Activated naive CD8-positive, alpha-beta T cell (primary cell): Measurements from ENCODE around the gene JCAD.

ENCODE experiments used
- H3K27ac Mint-ChIP-seq: one replicate; pipeline ENCODE4 v1.8.0; 2021; ENCODE audit warnings: mixed read lengths
- H3K27me3 Mint-ChIP-seq: one replicate; pipeline ENCODE4 v1.8.0; 2021; ENCODE audit warnings: mixed read lengths
- H3K36me3 Mint-ChIP-seq: one replicate; pipeline ENCODE4 v1.8.0; 2021; ENCODE audit warnings: mixed read lengths
- H3K4me1 Mint-ChIP-seq: one replicate; pipeline ENCODE4 v1.8.0; 2021; ENCODE audit warnings: low read depth, mixed read lengths
- H3K4me3 Mint-ChIP-seq: one replicate; pipeline ENCODE4 v1.8.0; 2021; ENCODE audit warnings: mild to moderate bottlenecking, mixed read lengths
- H3K9me3 Mint-ChIP-seq: one replicate; pipeline ENCODE4 v1.8.0; 2021; ENCODE audit warnings: low read depth, mixed read lengths

Gene JCAD

DNA sequence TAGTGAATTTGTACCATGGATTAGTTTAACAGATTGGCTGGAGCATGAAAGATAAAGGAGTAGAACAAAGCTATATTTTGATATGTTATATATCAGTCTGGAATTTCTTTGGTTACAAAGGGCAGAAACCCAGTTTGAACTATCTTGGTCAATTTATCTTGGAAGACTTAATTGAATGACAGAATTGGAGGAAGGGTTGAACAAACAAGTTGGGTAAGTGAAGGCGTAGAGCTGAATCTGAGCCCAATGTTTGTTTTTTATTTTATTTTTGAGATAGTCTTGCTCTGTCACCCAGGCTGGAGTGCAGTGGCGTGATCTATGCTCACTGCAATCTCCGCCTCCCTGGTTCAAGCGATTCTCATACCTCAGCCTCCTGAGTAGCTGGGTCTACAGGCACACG, 21.8 kb upstream of the JCAD start:
- Mint-ChIP-seq H3K4me3 (no peak overlapping the region), H3K36me3 (no peaks in the 10 kb centered on the region)

DNA sequence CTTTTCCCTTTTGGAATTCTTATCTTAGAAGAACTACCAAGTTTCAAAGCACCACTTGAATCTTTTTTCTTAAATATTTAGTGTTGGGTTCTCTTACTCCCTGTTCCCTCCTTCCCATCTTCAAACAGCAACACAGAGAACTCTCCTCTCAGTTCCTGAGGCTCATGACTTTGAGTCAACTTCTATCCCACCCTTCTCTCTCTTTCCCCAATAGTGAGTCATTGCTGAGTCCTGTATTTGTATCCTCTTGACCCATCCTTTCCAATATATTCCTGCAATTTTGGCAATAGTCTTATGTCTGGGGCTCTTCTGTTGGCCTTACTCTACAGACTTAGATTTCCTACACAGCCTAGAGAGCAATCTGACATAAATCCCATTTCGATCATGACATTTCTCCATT, 20.8 kb upstream of the JCAD start:
- peaks cover 48% of the 10 kb centered on the region for H3K27me3 Mint-ChIP-seq
- H3K9me3 Mint-ChIP-seq, result no peaks in the 10 kb centered on the region
- H3K4me1 Mint-ChIP-seq, result no peaks in the 10 kb centered on the region
- no peak overlapping the region for H3K27ac Mint-ChIP-seq
- H3K36me3 Mint-ChIP-seq, result no peaks in the 10 kb centered on the region
- no peak overlapping the region for H3K4me3 Mint-ChIP-seq

More for the DNA sequence above, 21.8 kb upstream of the JCAD start:
- Mint-ChIP-seq H3K27ac (no peak overlapping the region), H3K9me3 (no peaks in the 10 kb centered on the region), H3K4me1 (no peaks in the 10 kb centered on the region), H3K27me3 (peaks cover 42% of the 10 kb centered on the region)

DNA sequence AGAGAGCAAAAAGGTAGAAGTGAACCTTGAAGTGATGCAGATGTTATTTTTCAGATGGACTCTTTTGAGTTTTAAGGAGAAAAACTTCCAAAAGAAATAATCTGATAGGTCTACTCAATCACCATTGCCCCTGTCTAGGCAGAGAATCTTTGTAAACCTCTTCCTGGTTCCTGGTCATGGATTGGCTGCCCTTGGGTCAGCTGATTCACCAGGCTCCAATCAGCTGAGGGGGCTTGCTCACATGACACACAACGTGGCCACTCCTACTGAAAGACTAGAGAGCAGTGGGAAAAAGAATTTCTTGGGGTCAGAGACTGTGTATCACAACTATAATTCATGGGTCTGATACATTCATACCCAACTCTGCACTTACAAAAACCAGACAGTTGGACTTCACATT, 20.0 kb upstream of the JCAD start:
- Mint-ChIP-seq H3K4me3 (no peak overlapping the region), H3K9me3 (no peaks in the 10 kb centered on the region), H3K36me3 (no peaks in the 10 kb centered on the region), H3K27me3 (peaks cover 44% of the 10 kb centered on the region), H3K4me1 (no peaks in the 10 kb centered on the region), H3K27ac (no peak overlapping the region)

DNA sequence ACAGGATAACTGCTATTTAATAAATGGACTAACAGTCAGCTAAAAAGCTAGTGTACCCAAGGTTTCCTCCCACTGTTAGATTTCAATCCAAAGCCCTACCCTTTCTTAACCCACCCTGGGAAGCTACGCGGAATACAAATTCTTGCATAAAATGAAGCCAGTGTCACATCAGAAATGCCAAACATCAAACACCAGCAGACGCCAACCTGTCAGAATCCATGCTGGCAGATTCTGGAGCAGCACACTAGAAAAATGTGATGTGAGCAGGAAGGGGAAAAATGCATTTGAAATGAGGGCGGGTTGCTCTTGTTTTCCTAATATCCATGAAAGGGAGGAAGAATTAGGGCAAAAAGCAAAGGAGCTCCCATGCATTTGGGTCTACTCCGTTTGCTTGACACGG, 16.1 kb upstream of the JCAD start:
- no peak overlapping the region for H3K4me3 Mint-ChIP-seq
- no peaks in the 10 kb centered on the region for H3K9me3 Mint-ChIP-seq
- no peak overlapping the region for H3K27ac Mint-ChIP-seq
- no peaks in the 10 kb centered on the region for H3K36me3 Mint-ChIP-seq
- peaks cover 46% of the 10 kb centered on the region for H3K27me3 Mint-ChIP-seq
- no peaks in the 10 kb centered on the region for H3K4me1 Mint-ChIP-seq

DNA sequence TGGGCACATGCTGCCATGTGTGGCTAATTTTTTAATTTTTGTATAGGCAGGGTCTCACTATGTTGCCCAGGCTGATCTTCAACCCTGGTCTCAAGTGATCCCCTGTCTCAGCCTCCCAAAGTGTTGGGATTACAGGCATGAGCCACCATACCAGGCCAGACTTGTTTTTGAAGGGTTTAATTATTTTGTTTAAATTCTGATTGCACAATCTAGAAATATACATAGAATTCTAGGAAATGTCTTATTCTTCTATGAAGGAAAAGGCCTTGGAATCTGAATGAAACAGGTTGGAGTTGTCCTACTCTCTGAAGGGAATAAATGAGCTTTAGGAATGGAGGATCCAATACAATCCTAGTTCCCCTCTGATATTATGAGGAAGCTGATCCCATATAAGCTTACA, 15.5 kb upstream of the JCAD start:
- Mint-ChIP-seq H3K36me3 (no peaks in the 10 kb centered on the region), H3K4me1 (no peaks in the 10 kb centered on the region), H3K9me3 (no peaks in the 10 kb centered on the region), H3K27me3 (peaks cover 42% of the 10 kb centered on the region), H3K27ac (no peak overlapping the region), H3K4me3 (no peak overlapping the region)

DNA sequence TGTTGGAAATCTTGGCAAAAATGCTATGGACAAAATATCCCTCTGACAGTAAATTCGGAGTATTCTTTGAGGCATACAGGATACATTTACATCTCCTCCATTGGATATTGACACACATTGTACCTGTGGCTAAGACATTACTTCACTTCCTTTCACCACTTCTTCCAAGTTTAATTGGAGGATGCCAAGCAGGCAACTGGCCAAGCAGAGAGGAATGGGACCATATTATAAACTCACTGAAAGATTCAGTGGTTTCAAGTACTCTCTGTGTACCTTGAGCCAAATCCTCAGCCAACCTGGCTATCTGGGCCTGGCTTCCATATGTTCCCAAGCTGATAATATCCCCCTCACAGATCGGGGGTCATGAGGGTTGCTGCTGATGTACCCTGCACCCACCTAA, 14.7 kb upstream of the JCAD start:
- Mint-ChIP-seq H3K27me3 (peaks cover 39% of the 10 kb centered on the region), H3K4me1 (no peaks in the 10 kb centered on the region), H3K36me3 (no peaks in the 10 kb centered on the region), H3K9me3 (no peaks in the 10 kb centered on the region), H3K4me3 (no peak overlapping the region), H3K27ac (no peak overlapping the region)

DNA sequence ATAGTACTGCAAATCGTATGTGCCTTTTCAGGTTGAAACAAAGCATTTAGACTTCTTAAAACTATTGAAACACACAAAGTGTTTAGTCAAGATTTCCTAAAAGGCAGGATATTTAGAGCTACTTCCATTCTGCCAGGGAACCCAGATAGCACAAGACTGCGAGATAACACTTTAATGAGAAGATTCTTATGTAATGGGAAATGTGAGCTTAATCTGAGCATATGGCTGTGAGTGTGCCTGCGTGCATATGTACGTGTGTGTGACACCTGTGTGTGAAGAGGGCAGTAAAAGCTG, 14.3 kb upstream of the JCAD start:
- no peaks in the 10 kb centered on the region for H3K36me3 Mint-ChIP-seq

DNA sequence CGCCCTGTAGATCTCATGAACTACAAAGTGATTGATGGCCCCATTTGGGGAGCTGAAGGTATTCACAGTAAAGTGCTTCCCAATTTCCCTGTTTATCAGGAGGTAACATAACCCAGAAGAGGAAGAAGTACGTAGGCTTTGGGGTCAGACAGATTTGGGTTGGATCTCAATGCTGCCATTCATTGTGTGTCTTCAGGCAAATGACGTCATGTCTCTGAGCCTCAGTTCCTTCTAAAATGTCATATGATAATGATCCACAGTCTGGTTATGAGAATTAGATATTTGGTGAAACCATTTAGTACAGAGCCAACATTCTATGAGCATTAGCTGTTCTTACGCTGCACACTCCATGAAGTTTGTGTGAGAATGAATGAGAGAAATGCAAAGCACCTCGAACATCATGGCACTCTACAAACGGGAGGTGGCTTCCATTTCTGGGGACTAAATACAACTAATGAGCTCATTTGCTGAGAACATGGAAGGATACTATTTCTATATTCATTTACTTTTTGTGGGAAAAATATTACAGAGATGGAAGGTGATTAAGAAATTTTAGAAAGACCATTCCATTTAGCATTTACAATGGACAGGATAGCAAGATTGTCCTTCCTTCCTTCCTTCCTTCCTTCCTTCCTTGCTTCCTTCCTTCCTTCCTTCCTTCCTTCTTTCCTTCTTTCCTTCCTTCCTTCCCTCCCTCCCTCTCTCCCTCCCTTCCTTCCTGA, 13.8 kb upstream of the JCAD start:
- no peaks in the 10 kb centered on the region for H3K4me1 Mint-ChIP-seq
- no peaks in the 10 kb centered on the region for H3K36me3 Mint-ChIP-seq
- no peak overlapping the region for H3K4me3 Mint-ChIP-seq
- H3K9me3 Mint-ChIP-seq, result no peaks in the 10 kb centered on the region
- no peak overlapping the region for H3K27ac Mint-ChIP-seq
- H3K27me3 Mint-ChIP-seq, result peaks cover 33% of the 10 kb centered on the region

More for the DNA sequence above, 14.3 kb upstream of the JCAD start:
- Mint-ChIP-seq H3K4me3 (no peak overlapping the region), H3K27ac (no peak overlapping the region), H3K9me3 (no peaks in the 10 kb centered on the region), H3K27me3 (peaks cover 38% of the 10 kb centered on the region), H3K4me1 (no peaks in the 10 kb centered on the region)

DNA sequence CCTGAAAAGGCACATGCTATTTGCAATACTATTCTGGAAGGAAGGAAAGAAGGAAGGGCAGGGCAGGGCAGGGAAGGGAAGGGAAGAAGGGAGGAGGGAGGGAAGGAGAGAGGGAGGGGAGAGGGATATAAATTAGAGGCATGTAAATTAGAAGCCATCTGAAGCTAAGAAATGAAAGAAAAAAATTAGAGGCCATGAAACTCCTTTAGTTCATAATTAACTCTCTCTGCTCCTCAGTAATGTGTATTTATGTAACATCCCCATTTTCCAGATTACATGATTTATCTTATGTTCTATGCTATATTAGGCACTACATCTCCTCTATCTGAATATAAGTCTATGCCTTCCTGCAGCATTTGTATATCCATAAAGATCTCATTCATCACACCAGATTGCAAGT, 12.7 kb upstream of the JCAD start:
- no peaks in the 10 kb centered on the region for H3K9me3 Mint-ChIP-seq
- no peaks in the 10 kb centered on the region for H3K36me3 Mint-ChIP-seq
- H3K27ac Mint-ChIP-seq, result no peak overlapping the region
- H3K4me3 Mint-ChIP-seq, result no peak overlapping the region
- H3K27me3 Mint-ChIP-seq, result peaks cover 27% of the 10 kb centered on the region
- H3K4me1 Mint-ChIP-seq, result no peaks in the 10 kb centered on the region

DNA sequence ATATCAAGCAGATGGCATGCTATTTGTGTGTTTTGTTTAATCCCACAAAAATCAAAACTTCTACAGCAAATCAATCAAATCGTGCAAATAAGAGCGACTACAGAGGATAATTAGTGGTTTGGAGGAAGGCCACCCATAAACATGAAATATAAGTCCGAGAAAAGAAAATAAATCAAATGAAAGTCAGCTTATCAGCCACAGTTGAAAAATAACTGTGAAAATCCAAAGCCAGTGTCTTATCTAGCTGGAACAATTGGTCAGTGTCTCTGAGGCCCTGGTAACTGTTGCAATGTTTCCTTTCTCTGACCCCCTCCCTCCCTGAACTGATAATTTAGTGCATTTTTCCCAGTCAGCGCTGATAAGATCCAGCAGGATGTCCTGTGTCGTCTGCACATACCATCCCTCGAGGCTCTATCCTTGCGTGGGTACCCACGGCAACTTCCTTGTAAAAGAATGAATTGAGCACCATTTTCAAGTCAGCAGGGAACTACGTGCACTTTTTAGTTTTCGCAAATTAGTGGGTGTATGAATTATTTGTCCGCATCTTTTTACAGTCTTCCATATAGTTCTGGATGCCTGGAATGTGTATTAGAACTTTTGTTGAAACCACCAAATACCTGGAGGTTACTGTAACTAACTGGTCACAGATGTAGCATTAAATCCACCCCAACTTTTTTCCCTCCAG, 10.8 kb upstream of the JCAD start:
- no peak overlapping the region for H3K4me3 Mint-ChIP-seq
- H3K27ac Mint-ChIP-seq, result no peak overlapping the region
- H3K27me3 Mint-ChIP-seq, result peaks cover 23% of the 10 kb centered on the region
- H3K9me3 Mint-ChIP-seq, result no peaks in the 10 kb centered on the region
- H3K4me1 Mint-ChIP-seq, result no peaks in the 10 kb centered on the region
- H3K36me3 Mint-ChIP-seq, result no peaks in the 10 kb centered on the region

DNA sequence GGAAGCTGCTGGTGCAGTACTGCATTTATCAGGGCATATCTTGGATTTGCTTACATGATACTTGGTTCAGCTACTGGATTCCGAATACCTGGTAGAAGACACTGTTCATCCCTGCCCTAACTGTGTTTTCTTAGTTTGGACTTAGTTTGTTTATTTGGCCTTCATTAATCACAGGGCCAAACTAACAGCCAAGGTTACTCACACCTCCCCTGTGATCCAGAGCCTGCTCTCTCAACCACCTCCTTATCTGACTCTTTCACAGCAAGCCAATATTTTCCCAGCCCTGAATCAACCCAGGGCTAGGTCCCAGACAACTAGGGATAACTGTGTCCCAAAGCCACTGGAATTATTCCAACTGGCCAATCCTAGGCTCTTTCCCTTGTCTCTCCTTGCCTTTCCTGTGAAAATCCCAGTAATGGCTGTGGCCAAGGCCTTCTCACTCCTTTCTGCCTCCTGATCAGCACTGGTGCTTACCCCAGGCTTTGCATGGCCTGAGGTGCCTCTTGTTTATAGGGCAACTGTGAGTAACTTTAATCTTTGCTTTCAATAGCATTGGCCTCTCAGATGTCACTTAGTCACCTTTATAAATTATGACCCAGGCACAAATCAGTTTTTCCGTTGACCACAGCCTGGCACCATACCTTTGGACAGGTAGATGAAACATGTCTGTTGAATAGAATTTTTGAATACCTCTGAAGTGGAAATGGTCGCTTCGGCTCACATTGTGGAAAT, 9.3 kb upstream of the JCAD start:
- Mint-ChIP-seq H3K36me3 (no peaks in the 10 kb centered on the region), H3K4me3 (no peak overlapping the region), H3K9me3 (no peaks in the 10 kb centered on the region), H3K27me3 (peaks cover 22% of the 10 kb centered on the region), H3K4me1 (no peaks in the 10 kb centered on the region), H3K27ac (no peak overlapping the region)

DNA sequence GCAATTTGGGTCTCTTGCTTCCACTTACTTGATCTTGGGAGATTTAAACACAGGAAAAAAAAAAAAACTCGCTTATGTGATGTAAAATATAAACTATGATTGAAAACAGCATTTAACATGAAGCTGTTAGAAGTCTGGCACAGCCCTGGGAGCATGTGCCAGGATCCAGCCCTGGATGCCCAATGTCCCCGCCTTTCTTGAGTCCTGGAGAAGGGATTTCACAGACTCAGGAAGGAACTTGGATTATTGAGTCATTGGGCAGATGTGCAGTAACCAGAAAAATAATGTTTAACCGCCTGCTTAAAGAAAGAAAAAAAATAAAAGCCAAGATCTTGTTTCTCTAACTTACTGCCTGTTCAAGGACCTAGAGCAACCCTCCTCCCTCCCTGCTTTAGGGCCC, 3.7 kb upstream of the JCAD start:
- H3K9me3 Mint-ChIP-seq, result no peaks in the 10 kb centered on the region
- H3K27me3 Mint-ChIP-seq, result peaks cover 51% of the 10 kb centered on the region
- no peak overlapping the region for H3K27ac Mint-ChIP-seq
- peaks cover 6% of the 10 kb centered on the region for H3K4me1 Mint-ChIP-seq
- H3K4me3 Mint-ChIP-seq, result no peak overlapping the region
- H3K36me3 Mint-ChIP-seq, result no peaks in the 10 kb centered on the region

DNA sequence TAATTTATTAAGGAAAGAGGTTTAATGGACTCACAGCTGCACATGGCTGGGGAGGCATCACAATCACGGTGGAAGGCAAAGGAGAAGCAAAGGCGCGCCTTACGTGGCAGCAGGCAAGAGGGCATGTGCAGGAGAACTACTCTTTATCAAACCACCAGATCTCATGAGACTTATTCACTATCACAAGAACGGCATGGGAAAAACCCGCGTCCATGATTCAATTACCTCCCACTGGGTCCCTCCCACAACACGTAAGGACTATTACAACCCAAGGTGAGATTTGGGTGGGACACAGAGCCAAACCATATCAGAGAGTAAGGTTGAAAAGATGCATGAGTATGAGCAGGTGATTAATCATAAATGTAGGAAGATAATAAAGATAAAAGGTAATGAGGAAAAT, 3.2 kb upstream of the JCAD start:
- Mint-ChIP-seq H3K4me1 (peaks cover 6% of the 10 kb centered on the region), H3K9me3 (no peaks in the 10 kb centered on the region), H3K36me3 (no peaks in the 10 kb centered on the region), H3K4me3 (no peak overlapping the region), H3K27ac (no peak overlapping the region), H3K27me3 (peaks cover 54% of the 10 kb centered on the region)

DNA sequence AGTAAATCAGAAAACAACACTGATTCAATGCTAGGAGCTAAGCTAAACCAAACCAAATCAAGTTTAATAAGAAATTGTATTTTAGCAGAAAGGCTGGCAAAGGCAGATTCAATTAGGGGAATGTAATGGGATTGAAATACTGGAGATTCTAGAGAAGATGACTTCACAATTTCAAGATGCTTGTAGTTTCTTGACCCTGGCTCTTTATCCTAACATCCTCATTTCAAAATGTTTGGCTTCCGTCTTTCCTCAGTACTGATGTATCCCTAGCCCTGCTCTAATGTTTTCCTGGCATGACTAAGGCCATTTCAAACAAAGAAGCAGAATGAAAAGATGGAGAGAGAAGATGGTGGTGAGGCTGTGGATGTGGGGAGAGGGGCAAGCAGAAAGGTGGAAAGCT, 2.7 kb upstream of the JCAD start:
- Mint-ChIP-seq H3K4me3 (no peak overlapping the region), H3K4me1 (peaks cover 6% of the 10 kb centered on the region), H3K36me3 (no peaks in the 10 kb centered on the region), H3K27ac (no peak overlapping the region), H3K9me3 (no peaks in the 10 kb centered on the region), H3K27me3 (peaks cover 56% of the 10 kb centered on the region)

DNA sequence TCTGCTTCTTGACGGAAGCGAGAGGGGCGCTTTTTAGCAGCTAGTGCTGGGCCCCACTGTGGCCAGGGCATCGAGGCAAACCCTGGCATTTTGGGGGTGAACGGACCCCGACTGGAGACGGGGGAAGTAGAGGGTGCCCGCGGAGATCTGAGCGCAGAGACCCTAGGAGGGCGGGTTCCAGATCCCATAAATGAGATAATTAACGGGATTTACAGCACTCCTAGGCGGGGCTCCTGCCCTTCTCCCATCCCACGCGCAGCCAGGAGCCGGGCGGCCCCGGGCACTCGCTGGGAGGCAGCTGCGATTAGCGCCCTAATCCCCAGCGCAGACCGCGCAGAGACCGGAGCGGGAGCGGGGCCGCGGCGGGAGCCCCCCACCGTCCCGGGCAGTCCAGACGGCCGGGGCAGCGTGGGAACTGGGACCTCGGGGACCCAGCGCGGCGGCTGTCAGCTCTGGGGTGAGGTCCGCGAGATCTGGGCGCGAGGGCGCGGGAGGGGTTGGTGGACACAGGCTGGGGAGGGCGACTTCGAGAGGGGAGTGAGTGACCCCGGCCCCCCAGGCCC, 735 bp downstream of the JCAD start:
- no peak overlapping the region for H3K27ac Mint-ChIP-seq
- peak overlapping the region; percentile 72 for H3K4me3 Mint-ChIP-seq
- no peaks in the 10 kb centered on the region for H3K36me3 Mint-ChIP-seq
- no peaks in the 10 kb centered on the region for H3K9me3 Mint-ChIP-seq
- H3K4me1 Mint-ChIP-seq, result peaks cover 6% of the 10 kb centered on the region
- peaks cover 60% of the 10 kb centered on the region for H3K27me3 Mint-ChIP-seq
